Stimulated activated CD4-positive, alpha-beta T cell treated with anti-CD3 and anti-CD28 coated beads, Interleukin-15, amount 100 ng/mL, for 1 hour (primary cell): ENCODE data around the gene NFKB1.

ENCODE experiments used
- DNase-seq, 2 donors: peaks; one replicate each; pipeline ENCODE4 v3.0.0-alpha.2; 2020; ENCODE audit warnings: low read depth in 1 of 2, low spot score in 1 of 2

The NFKB1 gene

DNA sequence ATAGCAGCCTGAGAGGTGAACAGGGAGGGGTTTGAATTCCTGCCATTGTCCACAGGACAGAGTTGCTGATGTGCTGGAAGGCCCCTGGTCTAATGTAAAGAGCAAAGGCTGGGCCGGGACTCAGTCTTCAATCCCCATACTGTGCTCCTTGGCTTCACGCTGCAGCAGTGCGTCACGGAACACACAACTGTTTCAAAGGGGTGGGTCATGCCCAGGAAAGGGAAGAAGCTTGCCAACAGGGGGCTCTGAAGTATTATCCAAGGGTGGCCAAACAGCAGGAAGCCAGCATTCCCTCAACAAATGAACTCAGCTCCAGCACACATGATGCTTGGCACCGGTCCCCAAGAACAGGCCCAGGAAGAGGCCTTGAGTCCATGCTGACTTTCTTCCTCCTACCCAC is 122.5 kb downstream of the NFKB1 start:
- no peak for DNase-seq

DNA sequence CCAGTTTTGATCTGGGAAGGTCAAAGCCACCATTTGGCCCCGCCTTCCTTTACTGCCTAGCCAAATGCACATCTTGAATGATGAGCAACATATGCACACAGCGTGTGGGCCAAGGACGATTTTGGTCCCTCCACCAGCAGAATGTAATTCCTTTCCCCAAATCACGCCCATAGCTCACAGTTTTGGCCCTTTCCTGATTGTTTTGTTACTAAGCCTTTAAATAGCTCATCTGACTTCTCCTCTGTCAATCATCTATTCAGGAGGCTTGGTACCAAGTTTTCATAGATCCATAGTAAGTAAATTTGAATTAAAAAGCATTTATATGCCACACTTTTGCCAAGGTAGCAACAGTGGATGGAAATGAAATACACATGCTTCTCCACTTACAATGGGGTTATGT is 123.3 kb downstream of the NFKB1 start:
- DNase-seq, result no peak

DNA sequence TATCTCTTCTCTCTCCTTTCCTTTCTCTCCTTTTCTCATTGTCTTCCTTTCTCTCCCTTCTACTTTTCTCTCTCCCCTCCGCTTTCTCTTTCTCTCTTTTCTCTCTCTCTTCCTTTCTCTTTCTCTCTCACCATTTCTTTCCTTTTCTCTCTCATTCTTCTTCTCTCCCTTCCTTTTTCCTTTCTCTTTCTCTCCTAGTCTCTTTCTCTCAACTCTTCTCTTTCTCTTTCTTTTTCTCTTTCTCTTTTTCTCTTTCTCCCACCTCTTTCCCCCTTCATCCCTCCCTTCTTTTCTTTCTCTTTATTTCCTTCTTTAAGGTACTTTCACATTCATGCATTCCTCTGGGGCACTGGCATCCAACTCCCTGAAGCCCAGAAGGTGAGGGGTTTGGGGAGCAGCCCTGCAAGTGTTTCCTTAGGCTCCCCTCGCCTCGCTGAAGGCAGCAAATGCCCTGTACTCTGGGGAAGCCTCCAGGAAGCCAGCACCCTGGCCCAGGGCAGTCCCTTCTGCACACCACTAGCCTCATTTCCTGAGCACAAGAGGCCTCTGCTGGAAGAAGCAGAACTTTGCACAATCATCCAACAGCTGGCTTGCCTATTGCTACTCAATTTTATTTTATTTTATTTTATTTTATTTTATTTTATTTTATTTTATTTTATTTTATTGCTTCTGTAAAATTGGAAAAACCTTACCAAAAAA is 124.2 kb downstream of the NFKB1 start:
- peak; percentile 29 to 38 for DNase-seq

DNA sequence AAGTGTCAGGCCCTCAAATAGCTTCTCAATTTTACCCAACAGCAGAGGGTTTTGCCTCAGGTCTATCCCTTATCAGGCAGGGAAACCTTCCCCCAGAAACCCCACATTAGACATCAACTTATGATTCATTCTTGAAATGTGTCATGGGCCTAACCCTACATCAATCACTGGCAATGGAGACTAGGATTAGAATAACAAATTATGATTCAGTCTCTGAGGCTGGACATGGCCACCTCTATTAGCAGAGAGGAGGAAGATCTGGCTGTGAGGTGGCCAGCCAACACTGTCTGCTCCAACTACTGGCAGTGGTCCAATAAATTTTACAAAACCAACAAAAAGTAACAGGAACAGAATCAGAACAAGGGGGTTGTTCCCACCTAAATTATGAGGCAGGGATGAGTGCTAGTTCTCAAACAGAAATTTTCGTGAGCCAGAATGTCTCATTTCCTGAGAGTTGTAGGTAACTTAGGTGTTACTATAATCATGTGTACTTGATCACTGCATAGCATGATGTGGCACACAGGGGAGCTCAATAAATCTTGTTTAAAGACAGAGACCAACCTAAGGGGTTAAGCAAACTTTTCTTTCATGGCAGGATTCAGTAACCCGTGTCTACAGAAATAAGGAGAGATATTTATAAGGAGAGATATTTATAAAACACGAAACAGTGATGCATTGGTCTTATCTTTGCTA is 126.8 kb downstream of the NFKB1 start:
- no peak for DNase-seq

DNA sequence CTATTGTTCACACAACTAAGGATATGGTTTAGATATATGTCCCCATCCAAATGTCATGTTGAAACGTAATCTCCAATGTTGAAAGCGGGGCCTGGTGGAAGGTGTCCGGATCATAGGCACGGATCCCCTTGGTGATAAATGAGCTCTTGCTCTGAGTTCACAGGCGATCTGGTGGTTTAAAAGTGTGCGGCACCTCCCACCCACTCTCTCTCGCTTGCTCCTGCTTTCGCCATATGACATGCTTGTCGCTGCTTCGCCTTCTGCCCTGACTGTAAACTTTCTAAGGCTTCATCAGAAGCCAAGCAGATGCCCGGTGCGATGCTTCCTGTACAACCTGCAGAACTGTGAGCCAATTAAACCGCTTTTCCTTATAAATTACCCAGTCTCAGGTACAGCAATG is 128.5 kb downstream of the NFKB1 start:
- DNase-seq, result no peak

DNA sequence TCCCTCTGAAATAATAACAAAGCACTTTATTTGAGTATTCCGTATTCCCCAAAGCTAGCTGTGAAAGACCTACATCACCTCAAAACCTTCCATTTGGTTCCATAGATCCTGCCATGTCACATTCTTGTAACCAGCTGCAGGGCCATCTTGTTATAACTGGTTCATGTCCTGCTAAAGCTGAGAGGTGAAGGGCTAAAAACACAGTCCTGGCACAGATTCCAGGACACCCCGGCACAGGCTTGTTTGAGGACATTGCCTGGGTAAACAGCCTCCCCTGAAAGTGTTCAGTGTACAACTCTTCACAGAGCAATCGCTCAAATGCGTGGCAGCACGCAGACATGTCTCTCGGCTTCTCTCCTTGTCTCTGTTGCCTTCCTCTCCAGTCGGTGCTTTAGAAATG is 130.5 kb downstream of the NFKB1 start:
- no peak for DNase-seq

DNA sequence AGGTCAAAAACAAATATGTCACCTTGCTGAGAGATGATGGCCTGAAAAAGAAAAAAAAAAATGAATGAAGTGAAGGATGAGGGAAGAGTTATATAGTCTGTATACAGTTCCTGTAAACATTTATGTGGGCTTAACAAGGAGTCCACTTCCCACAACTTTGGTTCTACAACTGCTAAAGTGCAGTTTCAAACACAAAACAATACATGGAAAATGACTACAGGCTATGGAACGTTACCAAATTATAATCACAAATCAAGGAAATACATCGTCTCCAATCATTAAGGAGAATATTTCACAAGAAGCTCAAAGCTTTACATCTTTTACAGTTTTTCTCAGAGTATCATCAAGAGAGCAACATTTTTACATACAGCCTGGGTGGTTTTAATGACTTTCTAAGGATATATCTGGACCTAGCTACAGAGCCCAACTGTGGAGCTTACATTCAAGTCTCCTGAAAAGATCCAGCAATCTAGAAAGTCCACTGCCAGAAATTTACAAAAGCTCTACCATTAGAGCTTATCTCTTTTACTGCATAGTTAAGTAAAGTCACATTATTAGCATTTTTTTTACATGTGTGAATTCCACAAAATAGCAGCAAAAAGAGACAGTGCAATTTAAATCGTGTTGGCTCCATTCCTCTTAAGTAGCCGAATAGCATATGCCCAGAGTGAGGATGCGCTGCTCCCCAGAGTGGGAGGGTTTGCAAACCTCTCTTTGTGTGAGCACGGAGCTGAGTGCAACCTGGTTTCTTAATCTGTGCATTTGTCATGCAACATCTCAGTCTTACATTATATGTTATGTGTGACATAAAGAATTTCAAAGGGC is 131.3 kb downstream of the NFKB1 start:
- DNase-seq, result no peak

DNA sequence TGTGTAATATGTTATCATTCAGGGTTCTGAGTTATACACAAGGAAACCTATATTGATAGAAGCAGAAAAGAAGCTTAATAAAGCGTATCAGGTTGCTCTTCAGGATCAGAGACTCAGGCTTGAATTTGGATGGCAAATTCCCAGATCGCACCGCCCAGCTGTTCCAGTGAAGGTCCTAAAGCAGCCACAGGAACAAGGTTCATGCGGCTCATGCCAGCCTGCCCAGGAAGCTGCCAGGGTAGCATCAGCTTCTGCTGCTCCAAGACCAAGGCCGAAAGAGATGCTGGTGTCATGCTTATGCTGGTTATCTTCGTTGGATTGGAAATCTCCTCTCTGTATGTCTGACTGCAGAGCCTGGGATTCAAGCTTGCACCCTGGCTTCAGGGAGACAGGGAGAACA is 131.9 kb downstream of the NFKB1 start:
- no peak for DNase-seq

DNA sequence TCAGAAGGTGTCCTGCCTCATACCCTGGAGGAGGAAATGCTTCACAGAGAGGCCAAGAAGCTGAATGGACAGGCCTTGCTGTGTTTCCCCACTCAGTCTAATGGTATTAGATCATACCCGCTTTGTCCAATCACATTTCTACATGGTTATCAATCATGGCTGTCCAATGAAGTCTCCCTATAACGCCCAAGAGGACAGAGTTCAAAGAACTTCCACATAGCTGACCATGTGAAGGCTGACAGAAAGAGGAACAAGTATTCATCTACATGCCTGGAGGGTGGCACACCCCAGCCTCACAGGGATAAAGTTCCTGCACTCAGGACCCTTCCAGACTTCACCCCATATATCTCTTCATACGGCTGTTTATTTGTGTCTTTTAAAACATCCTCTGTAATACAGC is 136.2 kb downstream of the NFKB1 start:
- DNase-seq, result no peak

DNA sequence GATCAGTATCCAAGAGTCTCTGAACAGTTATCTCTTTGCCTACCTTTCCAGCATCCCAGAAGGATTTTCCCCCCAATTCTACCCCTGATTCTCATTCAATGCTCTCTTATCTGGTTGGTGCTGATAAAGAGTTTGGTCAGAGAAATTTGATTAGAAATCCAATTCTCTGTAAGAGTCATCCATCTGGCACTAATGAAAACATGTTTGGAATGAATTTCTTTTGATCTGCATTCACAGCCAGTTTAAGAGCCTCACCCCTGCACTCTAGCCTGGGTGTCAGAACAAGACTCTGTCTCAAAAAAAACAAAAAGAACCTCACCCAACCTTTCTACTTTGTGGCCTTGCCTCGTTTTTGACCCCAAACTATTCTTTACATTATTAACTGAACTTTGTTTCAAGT is 137.5 kb downstream of the NFKB1 start:
- no peak for DNase-seq

DNA sequence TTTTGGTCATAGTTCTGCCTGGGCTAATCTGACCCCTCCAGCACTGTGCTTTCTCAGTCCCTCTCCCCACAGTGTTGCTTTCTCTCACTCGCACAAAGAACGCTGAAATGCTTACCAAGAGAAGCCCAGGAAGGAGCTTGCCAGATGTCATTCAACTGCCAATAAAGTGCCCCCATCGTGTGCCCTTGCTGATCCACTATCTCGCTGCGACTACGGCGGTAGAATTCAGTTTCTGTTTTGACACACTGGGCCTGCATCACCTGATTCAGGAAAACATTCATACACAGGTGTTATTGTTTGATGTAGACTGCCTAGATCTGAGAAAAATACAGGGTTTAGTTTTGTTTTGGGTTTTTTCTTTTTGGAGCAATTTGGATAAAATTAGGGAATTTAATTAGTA is 138.4 kb downstream of the NFKB1 start:
- no peak for DNase-seq

DNA sequence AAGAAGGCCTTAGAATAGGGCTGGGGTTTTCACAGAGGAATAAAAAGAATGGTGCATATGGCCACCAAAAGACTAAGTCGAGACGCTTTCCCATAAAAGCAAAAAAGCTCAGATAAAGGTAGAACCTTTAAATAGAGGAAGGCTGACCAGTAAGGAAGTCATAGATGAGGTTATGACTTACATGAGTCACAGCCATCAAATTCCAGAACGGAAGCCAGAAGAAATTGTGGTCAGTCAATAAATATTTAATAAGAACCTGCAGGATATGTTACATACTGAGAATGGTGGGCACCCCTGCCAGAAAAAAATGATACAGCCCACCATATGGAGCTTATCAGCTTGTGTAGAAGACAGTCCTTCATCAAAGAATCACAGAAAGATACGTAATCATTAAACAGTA is 139.5 kb downstream of the NFKB1 start:
- no peak for DNase-seq

DNA sequence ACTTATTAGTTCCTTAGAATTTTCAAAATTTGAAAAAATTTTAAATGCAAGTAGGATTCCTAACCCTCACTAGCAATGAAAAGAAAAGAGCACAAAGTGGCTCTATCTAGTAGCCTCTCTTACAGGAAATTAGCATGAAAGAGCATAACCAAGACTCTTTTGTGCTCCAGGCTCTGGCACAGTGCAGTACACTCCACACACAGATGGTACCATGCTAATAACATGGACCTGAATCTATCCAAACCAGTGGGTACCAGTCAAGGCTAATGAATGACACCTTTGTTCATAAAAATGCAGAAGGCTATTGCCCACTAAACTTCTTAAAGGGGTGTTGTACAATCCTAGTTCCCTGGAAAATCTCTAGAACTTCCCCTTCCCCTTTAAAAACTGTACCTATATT is 140.6 kb downstream of the NFKB1 start:
- DNase-seq, result no peak

DNA sequence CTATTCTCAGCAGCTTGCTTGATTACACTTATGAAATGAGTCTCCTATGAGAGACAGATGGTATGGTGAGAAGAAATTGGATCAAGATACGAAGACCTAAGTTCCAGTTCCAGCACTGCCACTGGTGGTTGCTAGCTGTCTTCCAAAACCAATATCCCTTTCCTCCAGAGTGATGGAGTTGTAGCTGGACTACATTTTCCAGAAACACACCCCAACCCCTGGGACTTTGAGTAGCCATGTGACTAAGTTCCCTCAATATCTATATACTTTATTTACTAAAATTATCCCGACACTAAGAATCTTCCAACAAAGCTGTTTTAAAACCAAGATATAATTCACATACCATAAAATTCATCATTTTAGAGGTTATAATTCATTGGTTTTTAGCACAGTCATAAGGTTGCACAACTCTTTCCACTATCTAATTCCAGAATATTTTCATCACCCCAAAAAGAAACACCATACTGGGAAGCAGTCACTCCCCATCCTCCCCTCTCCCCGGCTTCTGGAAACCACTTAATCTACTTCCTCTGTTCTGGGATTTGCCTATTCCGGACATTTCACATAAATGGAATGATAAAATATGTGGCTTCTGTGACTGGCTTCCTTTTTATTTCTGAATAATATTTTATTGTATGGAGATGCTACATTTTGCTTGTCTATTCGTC is 141.6 kb downstream of the NFKB1 start:
- DNase-seq, result no peak

DNA sequence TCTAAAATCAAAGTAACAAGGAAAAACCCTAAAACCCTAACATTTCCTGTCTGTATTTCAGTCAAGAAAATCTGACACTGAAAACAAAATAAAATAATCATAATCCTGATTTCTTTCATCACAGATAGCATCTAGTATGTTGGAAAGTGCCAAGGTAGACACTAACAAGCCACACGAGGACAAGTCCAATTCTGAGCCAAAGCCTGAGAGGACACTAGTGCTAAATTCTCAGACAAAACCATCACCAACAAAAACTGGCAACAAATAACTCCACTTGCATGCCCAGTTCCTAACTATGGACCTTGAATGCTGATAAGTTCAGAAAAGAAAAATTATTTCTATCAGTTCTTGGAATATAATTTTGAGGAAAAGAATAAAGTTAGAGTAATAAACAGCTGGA is 146.0 kb downstream of the NFKB1 start:
- DNase-seq, result no peak

DNA sequence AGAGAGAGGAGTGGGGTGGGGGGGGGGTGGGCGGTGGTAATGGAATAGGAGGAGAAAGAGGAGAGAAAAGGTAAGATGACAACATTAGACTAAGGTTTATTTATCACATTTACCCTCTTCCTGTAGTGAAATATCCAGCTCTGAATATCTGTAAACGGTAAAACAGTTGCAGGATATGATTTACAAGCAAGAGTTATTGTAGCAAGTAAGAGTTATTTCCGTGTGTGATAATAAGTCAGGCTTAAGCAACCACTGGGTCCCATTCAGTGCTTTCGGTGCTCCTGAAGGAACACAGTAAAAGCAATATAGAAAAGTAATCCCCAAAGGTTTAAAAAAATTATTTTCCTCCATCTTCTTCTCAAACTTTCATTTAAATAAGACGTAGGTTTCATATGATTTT is 156.0 kb downstream of the NFKB1 start:
- no peak for DNase-seq

DNA sequence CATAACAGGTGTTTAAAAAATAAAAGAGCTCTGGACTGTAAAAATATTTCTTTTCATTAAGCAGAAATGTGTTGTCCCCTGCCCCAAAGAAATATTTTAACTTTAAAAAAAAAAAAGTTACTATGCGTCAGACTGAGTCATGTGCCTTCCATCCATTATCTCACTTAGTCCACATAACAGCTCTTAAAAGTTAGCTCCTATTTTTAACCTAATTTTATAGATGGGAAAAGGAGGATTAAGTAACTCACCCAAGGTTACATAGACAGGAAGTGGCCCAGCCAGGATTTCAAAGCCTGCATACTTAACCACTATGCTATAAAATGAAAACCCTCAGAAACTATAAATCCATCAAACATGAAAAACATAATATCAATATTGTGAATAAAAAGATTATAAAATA is 161.9 kb downstream of the NFKB1 start:
- DNase-seq, result no peak

DNA sequence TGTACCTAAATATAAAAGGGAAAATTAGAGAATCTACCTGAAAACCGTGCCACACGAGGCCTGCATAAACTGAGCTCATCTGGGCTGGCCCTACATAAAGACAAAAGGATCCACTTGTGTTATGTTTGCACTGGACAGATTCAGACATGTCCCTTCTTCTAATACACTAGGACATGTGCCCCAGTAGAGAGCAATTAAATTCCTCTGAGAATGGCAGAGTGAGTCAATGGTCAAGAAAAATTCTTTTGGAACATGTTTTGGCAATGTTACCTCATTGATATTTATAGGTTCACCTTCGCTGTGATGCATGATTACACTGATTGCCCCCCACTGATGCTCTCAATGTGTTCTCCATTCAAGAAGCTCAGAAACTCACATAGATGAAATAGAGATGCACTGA is 164.4 kb downstream of the NFKB1 start:
- no peak for DNase-seq
